Measurements from ENCODE around the gene TMEM263.
"Not testable (repeated sequence)": the region's sequence is repeated elsewhere in the genome, so short reads cannot be mapped to it uniquely, and the experiment has no call there.

The TMEM263 gene

DNA sequence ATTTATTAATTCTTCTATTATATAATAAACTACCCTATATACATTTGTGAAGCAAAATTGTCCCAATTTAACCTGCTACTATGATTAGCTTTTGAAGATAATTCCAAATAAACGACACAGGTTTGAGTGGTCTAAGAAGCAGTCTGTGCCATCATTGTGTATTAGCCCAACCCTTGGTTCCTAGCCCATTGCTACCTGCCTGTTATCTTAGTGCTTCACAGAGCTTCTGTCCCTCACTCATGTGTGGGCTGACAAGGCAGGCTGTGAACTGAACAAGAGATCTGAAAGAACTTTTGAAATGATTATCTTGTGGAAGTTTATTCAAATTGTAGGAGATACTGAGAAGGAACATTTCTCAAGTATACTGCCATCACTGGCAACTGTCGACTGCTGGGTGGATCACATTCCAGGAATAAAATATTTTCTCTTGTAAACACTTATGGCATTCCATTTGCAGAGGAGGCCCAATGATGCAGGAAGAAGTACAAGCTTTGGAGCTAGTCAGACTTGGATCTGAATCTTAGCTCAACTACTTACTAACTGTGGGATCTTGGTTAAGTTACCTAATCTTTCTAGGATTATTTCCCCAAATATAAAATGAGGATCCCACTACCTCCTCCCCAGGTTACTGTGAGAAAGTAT, 39.0 kb downstream of the TMEM263 start:
- no peak for DNase-seq (ENCODE audit: insufficient read length)
- FAIRE-seq, result no peak
- TF ChIP-seq TAF1 (IDR thresholded peaks at IDR 0.05; ENCODE audit: borderline replicate concordance, low read depth, low read length) (no peak), POLR2AphosphoS5 (IDR thresholded peaks at IDR 0.05; ENCODE audit: low read depth, low read length) (no peak), POLR2A (IDR thresholded peaks at IDR 0.05; ENCODE audit: low read depth, low read length) (no peak)

GRCh38 chr12:106996102-106996501, 40.4 kb downstream of the TMEM263 start:
- not testable (repeated sequence) for DNase-seq (ENCODE audit: insufficient read length); FAIRE-seq

DNA sequence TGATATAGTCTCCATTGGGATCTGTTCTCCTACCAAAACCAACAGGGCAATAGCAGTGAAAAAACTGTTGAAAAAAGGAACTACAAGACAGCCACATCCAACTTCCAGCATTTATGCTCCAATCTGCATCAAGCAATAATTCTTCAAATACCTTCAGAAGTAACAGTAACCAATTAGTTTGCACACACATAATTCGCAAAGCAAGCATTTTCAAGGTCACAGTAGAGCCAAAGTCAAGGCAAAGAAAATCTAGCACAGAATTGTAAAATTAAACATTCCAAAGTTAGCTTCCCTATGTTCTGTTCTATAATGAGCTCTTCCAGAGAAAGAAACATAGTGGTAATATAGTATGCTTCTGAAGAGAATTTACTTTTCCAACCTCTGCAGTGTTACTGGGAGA, 42.2 kb downstream of the TMEM263 start:
- no peak for DNase-seq (ENCODE audit: insufficient read length)
- TF ChIP-seq TAF1 (IDR thresholded peaks at IDR 0.05; ENCODE audit: borderline replicate concordance, low read depth, low read length), result no peak
- no peak for TF ChIP-seq POLR2AphosphoS5 (IDR thresholded peaks at IDR 0.05; ENCODE audit: low read depth, low read length)
- TF ChIP-seq POLR2A (IDR thresholded peaks at IDR 0.05; ENCODE audit: low read depth, low read length), result no peak
- FAIRE-seq, result no peak

DNA sequence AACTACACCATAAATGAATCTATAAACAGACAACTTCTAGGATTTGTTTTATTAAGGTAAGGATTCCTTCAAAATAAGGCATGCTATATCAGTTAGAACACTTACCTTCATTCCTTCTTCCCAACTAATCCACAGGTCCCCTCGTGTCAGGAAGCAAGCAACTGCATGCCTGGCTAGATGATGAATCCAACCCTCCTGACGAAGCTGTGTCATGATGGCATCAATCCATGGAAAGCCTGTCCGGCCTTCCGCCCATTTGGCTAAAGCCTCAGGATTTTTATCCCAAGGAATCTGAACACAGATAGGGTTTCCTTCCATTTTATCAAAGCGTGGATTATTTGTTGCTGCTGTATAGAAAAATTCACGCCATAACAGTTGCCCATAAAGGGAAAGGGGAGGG, 43.7 kb downstream of the TMEM263 start:
- no peak for FAIRE-seq
- no peak for TF ChIP-seq TAF1 (IDR thresholded peaks at IDR 0.05; ENCODE audit: borderline replicate concordance, low read depth, low read length)
- TF ChIP-seq POLR2AphosphoS5 (IDR thresholded peaks at IDR 0.05; ENCODE audit: low read depth, low read length), result no peak
- TF ChIP-seq POLR2A (IDR thresholded peaks at IDR 0.05; ENCODE audit: low read depth, low read length), result no peak
- DNase-seq (ENCODE audit: insufficient read length), result no peak

DNA sequence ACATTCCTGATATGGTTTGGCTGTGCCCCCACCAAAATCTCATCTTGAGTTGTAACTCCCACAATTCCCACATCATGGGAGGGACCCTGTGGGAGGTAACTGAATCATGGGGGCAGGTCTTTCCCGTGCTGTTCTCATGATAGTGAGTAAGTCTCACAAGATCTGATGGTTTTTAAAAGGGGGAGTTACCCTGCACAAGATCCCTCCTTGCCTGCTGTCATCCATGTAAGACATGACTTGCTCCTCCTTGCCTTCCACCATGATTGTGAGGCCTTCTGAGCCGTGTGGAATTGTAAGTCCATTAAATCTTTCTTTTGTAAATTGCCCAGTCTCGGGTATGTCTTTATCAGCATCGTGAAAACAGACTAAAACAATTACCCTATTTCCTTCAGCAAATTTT, 47.0 kb downstream of the TMEM263 start:
- FAIRE-seq, result not testable (repeated sequence)

DNA sequence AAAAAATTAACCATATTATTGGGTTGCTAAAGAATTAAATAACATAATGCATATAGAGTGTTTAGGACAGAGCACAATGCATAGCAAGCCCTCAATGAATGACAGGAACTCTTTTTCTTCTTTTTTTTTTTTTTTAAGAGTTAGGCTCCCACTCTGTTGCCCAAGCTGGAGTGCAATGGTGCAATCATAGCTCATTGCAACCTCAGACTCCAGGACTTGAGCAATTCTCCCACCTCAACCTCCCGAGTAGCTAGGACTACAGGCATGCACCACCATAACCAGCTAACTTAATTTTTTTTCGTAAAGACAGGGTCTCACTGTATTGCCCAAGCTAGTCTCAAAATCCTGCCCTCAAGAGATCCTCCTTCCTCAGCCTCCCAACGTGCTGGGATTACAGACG, 51.7 kb downstream of the TMEM263 start:
- FAIRE-seq (no peak), DNase-seq (ENCODE audit: insufficient read length) (no peak)
- TF ChIP-seq TAF1 (IDR thresholded peaks at IDR 0.05; ENCODE audit: borderline replicate concordance, low read depth, low read length) (no peak), POLR2AphosphoS5 (IDR thresholded peaks at IDR 0.05; ENCODE audit: low read depth, low read length) (no peak), POLR2A (IDR thresholded peaks at IDR 0.05; ENCODE audit: low read depth, low read length) (no peak)

More for the DNA sequence above, 47.0 kb downstream of the TMEM263 start:
- DNase-seq (ENCODE audit: insufficient read length), result not testable (repeated sequence)

- no peak for DNase-seq (ENCODE audit: insufficient read length)
- TF ChIP-seq TAF1 (IDR thresholded peaks at IDR 0.05; ENCODE audit: borderline replicate concordance, low read depth, low read length) (no peak), POLR2A (IDR thresholded peaks at IDR 0.05; ENCODE audit: low read depth, low read length) (no peak), POLR2AphosphoS5 (IDR thresholded peaks at IDR 0.05; ENCODE audit: low read depth, low read length) (no peak)
- no peak for FAIRE-seq
Observed at GRCh38 chr12:107011519-107011918, 55.8 kb downstream of the TMEM263 start.

GRCh38 chr12:107012736-107013425, 57.2 kb downstream of the TMEM263 start:
- no peak for FAIRE-seq
- no peak for TF ChIP-seq POLR2AphosphoS5 (IDR thresholded peaks at IDR 0.05; ENCODE audit: low read depth, low read length)
- TF ChIP-seq TAF1 (IDR thresholded peaks at IDR 0.05; ENCODE audit: borderline replicate concordance, low read depth, low read length), result no peak
- no peak for TF ChIP-seq POLR2A (IDR thresholded peaks at IDR 0.05; ENCODE audit: low read depth, low read length)
- no peak for DNase-seq (ENCODE audit: insufficient read length)

- DNase-seq (ENCODE audit: insufficient read length) (no peak), FAIRE-seq (no peak)
- no peak for TF ChIP-seq POLR2A (IDR thresholded peaks at IDR 0.05; ENCODE audit: low read depth, low read length)
- no peak for TF ChIP-seq TAF1 (IDR thresholded peaks at IDR 0.05; ENCODE audit: borderline replicate concordance, low read depth, low read length)
- no peak for TF ChIP-seq POLR2AphosphoS5 (IDR thresholded peaks at IDR 0.05; ENCODE audit: low read depth, low read length)
Observed at GRCh38 chr12:107014055-107014454, 58.3 kb downstream of the TMEM263 start.

- DNase-seq (ENCODE audit: insufficient read length), result no peak
- no peak for TF ChIP-seq POLR2A (IDR thresholded peaks at IDR 0.05; ENCODE audit: low read depth, low read length)
- TF ChIP-seq POLR2AphosphoS5 (IDR thresholded peaks at IDR 0.05; ENCODE audit: low read depth, low read length), result no peak
- no peak for TF ChIP-seq TAF1 (IDR thresholded peaks at IDR 0.05; ENCODE audit: borderline replicate concordance, low read depth, low read length)
- no peak for FAIRE-seq
Observed at GRCh38 chr12:107017042-107017441, 61.3 kb downstream of the TMEM263 start.

- no peak for FAIRE-seq
- DNase-seq (ENCODE audit: insufficient read length), result no peak
- no peak for TF ChIP-seq POLR2AphosphoS5 (IDR thresholded peaks at IDR 0.05; ENCODE audit: low read depth, low read length)
- TF ChIP-seq TAF1 (IDR thresholded peaks at IDR 0.05; ENCODE audit: borderline replicate concordance, low read depth, low read length), result no peak
- TF ChIP-seq POLR2A (IDR thresholded peaks at IDR 0.05; ENCODE audit: low read depth, low read length), result no peak
Observed at GRCh38 chr12:107019546-107019945, 63.8 kb downstream of the TMEM263 start.
